SK-N-MC (cell line): ENCODE data around the gene C17orf107.
"Not testable (repeated sequence)": the region's sequence is repeated elsewhere in the genome, so short reads cannot be mapped to it uniquely, and the experiment has no call there.

ENCODE experiments used
- DNase-seq: peaks from one replicate; pipeline ENCODE4 v3.0.0-alpha.2; 2011; ENCODE audit warnings: low read depth, low spot score
- H3K27ac ChIP-seq: fragments of 200-600 bp; sonication (generic); 2 replicates; pipeline ENCODE4 v1.5.1; 2016; ENCODE audit warnings: mixed run types
- H3K36me3 ChIP-seq: fragments of 200-600 bp; sonication (generic); 2 replicates; pipeline ENCODE4 v1.6.1; 2017; ENCODE audit warnings: antibody characterized with exemption, low read length, mixed read lengths; ENCODE audit not compliant: insufficient read depth
- H3K4me3 ChIP-seq: fragments of 200-600 bp; sonication (generic); 2 replicates; pipeline ENCODE4 v1.5.1; 2016
- H3K9ac ChIP-seq: fragments of 200-600 bp; sonication (generic); 2 replicates; pipeline ENCODE4 v1.8.0; 2017; ENCODE audit warnings: mixed run types, mixed read lengths; ENCODE audit not compliant: insufficient read length
- H3K9me3 ChIP-seq: fragments of 200-600 bp; sonication (generic); 2 replicates; pipeline ENCODE4 v1.6.1; 2017; ENCODE audit warnings: low read depth, mild to moderate bottlenecking, antibody characterized with exemption, low read length, moderate library complexity, mixed read lengths
- EZH2 ChIP-seq: fragments of 200-600 bp; sonication (generic); IDR thresholded peaks from one replicate; pipeline ENCODE4 v1.6.1; 2017; ENCODE audit warnings: antibody characterized with exemption
- FOXP2 ChIP-seq: optimal IDR thresholded peaks from 2 replicates; pipeline ENCODE3; 2011; ENCODE audit warnings: mild to moderate bottlenecking, moderate library complexity; ENCODE audit not compliant: insufficient read depth; ENCODE audit errors: extremely low read length, control extremely low read depth
- POLR2AphosphoS5 ChIP-seq: IDR thresholded peaks from 2 replicates; pipeline ENCODE4 v1.6.1; 2012; ENCODE audit warnings: mild to moderate bottlenecking, low read depth, low read length, borderline replicate concordance

Gene C17orf107

DNA sequence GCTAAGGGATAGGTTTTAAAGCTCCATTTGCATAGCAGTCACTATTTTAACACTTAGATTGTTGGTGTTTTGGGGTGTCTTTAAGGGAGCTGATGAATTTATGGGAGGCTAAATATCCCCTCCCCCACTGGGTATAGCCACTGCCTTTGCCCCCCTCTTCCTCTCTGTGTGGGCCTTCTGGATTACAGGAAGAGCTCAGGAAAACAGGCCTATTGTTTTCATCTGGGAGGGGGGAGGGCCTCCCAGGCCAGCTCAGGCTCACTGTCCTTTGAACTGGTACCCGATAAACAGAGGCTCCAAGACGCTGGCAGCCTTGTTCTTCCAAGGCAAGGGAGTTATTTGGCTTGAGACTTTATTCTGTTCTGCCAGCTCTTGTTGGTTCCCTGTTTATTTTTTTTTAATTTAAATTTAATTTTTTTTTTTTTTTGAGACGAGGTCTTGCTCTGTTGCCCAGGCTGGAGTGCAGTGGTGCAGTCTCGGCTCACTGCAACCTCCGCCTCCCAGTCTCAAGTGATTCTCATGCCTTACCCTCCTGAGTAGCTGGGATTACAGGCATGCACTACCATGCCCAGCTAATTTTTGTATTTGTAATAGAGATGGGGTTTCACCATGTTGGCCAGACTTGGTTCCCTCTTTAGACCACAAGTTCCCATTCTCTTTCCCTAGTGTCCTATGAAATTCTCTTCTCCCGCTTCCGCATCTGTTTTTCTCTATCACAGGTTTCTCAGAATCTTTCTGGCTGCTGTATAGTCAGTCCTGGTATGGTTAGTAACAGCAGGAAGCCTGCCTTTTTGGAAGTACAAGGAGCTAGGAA, 41.1 kb upstream of the C17orf107 start:
- Histone ChIP-seq H3K36me3 (peaks cover 3% of the 10 kb centered on the region; the same call in 1 of the 2 replicates), H3K27ac (no peak overlapping the region), H3K9me3 (no peaks in the 10 kb centered on the region), H3K4me3 (no peak overlapping the region), H3K9ac (no peak overlapping the region)
- no peak for TF ChIP-seq FOXP2
- TF ChIP-seq POLR2AphosphoS5 = no peak
- no peak for TF ChIP-seq EZH2
- DNase-seq = no peak

DNA sequence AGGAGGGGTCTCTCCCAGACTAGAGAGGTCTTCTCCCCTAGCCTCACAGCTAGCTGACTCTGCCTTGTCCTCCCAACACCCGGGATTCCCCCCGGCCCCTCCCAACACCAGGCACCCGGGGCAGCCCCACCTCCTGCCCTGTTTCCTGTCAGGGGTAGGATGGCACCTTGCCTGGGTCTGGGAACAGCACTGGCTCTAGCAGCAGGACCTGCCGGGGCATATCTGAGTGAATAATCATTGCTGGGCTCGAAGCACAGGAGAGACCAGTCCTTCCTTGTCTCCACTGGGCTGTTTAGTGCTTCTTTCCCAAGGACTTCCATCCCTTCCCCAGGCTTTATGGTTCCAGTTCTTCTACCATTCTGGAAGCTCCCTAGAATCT, 40.5 kb upstream of the C17orf107 start:
- no peak for TF ChIP-seq EZH2
- no peak for TF ChIP-seq FOXP2
- no peak for TF ChIP-seq POLR2AphosphoS5
- no peak for DNase-seq
- H3K27ac ChIP-seq = no peak overlapping the region
- H3K9ac ChIP-seq = no peak overlapping the region
- H3K9me3 ChIP-seq = no peaks in the 10 kb centered on the region
- H3K36me3 ChIP-seq = peaks cover 3% of the 10 kb centered on the region; the same call in 1 of the 2 replicates
- no peak overlapping the region for H3K4me3 ChIP-seq

GRCh38 chr17:4859816-4860625, 39.3 kb upstream of the C17orf107 start:
- H3K4me3 ChIP-seq = no peak overlapping the region
- no peak overlapping the region for H3K9ac ChIP-seq
- peaks cover 3% of the 10 kb centered on the region; the same call in 1 of the 2 replicates for H3K36me3 ChIP-seq
- H3K9me3 ChIP-seq = no peaks in the 10 kb centered on the region
- H3K27ac ChIP-seq = no peak overlapping the region
- no peak for DNase-seq
- TF ChIP-seq EZH2 = no peak
- no peak for TF ChIP-seq FOXP2
- no peak for TF ChIP-seq POLR2AphosphoS5

- TF ChIP-seq POLR2AphosphoS5 = no peak
- TF ChIP-seq EZH2 = no peak
Measured at GRCh38 chr17:4860651-4861050, 38.7 kb upstream of the C17orf107 start.

GRCh38 chr17:4861052-4861451, 38.3 kb upstream of the C17orf107 start:
- Histone ChIP-seq H3K4me3 (no peak overlapping the region), H3K27ac (no peak overlapping the region), H3K9ac (no peak overlapping the region), H3K9me3 (no peaks in the 10 kb centered on the region), H3K36me3 (peaks cover 3% of the 10 kb centered on the region; the same call in 1 of the 2 replicates)
- TF ChIP-seq EZH2 (no peak), FOXP2 (no peak), POLR2AphosphoS5 (no peak)
- no peak for DNase-seq

More at GRCh38 chr17:4860651-4861050, 38.7 kb upstream of the C17orf107 start:
- H3K9ac ChIP-seq = no peak overlapping the region
- H3K4me3 ChIP-seq = no peak overlapping the region
- DNase-seq = no peak
- peaks cover 3% of the 10 kb centered on the region; the same call in 1 of the 2 replicates for H3K36me3 ChIP-seq
- no peak overlapping the region for H3K27ac ChIP-seq
- no peaks in the 10 kb centered on the region for H3K9me3 ChIP-seq

DNA sequence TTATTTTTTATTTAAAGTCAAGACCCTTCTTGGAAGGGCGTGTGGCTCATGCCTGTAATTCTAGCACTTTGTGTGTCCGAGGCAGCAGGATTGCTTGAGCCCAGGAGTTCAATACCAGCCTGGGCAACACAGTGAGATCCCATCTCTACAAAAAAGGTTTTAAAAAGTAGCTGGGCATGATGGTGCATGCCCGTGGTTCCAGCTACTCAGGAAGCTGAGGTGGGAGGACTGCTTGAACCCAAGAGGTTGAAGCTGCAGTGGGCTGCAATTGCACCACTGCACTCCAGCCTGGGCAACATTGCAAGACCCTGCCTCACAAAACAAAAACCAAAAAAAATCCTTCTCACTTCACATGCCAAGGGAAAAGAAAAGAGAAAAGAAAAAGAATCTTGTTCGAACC, 36.6 kb upstream of the C17orf107 start:
- TF ChIP-seq POLR2AphosphoS5 = no peak
- TF ChIP-seq EZH2 = no peak
- TF ChIP-seq FOXP2 = no peak
- H3K4me3 ChIP-seq = no peak overlapping the region
- DNase-seq = no peak
- H3K36me3 ChIP-seq = peaks cover 3% of the 10 kb centered on the region; the same call in 1 of the 2 replicates
- H3K9ac ChIP-seq = no peak overlapping the region
- no peaks in the 10 kb centered on the region for H3K9me3 ChIP-seq
- no peak overlapping the region for H3K27ac ChIP-seq

DNA sequence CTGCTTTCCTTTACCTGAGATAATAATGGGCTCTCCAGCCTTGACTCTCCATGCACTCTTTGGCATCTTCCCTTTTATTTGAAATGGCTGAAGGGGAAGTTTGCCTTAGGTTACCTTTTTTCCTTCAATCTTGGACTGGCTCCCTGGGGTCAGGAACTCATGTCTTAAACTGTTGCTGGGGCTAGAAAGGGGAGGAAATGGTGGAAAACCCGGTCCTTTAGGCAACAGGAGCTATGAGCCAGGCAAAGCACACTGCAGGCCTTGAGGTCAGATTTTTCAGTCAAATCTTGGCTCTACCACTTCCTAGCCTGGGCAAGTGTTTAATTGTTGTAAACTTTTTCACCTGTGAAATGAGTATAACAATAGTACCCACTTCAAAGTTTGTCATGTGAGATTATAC, 36.0 kb upstream of the C17orf107 start:
- TF ChIP-seq FOXP2 = no peak
- TF ChIP-seq EZH2 = no peak
- no peak for TF ChIP-seq POLR2AphosphoS5
- peaks cover 3% of the 10 kb centered on the region; the same call in 1 of the 2 replicates for H3K36me3 ChIP-seq
- no peak overlapping the region for H3K9ac ChIP-seq
- H3K27ac ChIP-seq = no peak overlapping the region
- H3K9me3 ChIP-seq = no peaks in the 10 kb centered on the region
- DNase-seq = no peak
- no peak overlapping the region for H3K4me3 ChIP-seq

DNA sequence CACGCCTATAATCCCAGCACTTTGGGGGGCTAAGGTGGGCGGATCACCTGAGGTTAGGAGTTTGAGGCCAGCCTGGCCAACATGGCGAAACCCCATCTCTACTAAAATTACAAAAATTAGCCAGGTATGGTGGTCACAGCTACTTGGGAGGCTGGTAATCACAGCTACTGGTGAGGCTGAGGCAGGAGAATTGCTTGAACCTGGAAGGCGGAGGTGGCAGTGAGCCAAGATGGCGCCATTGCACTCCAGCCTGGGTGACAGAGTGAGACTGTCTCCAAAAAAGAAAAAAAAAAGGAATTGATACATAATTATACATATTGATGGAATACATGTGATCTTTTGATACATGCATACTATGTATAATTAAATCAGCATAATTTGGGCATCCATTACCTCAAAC, 31.8 kb upstream of the C17orf107 start:
- H3K9ac ChIP-seq, H3K36me3 ChIP-seq, H3K4me3 ChIP-seq, H3K27ac ChIP-seq, DNase-seq, H3K9me3 ChIP-seq: not testable (repeated sequence)

DNA sequence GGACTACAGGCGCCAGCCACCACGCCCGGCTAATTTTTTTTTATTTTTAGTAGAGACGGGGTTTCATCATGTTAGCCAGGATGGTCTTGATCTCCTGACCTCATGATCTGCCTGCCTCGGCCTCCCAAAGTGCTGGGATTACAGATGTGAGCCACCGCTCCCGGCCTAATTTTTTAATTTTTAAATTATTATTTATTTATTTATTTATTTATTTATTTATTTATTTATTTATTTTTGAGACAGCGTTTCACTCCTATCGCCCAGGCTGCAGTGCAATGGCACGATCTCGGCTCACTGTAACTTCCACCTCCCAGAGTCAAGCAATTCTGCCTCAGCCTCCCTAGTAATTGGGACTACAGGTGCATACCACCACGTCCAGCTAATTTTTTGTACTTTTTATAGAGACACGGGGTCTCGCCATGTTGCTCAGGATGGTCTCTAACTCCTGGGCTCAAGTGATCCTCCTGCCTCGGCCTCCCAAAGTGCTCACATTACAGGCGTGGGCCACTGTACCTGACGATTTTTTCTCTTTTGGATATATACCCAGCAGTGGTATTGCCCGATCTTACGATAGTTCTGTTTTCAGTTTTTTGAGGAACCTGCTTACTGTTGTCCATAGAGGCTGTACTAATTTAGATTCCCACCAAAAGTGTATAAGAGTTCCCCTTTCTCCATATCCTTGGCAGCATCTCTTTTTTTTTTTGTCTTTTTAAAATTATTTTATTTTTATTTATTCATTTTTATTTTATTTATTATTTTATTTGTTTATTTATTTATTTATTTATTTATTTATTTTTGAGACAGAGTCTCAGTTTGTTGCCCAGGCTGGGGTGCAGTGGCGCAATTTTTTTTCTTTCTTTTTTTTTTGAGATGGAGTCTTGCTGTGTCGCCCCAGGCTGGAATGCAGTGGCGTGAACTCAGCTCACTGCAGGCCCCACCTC, 30.0 kb upstream of the C17orf107 start:
- H3K9me3 ChIP-seq, H3K27ac ChIP-seq, H3K36me3 ChIP-seq, H3K4me3 ChIP-seq, DNase-seq, H3K9ac ChIP-seq: not testable (repeated sequence)
